Mesodermal cell (in vitro differentiated cells): Measurements from ENCODE around the gene HEG1.

Experiments used
- H3K27ac ChIP-seq: 2 replicates; pipeline ENCODE4 v1.7.0; 2013; ENCODE audit warnings: mild to moderate bottlenecking, low read depth, low read length, moderate library complexity; ENCODE audit not compliant: severe bottlenecking
- H3K36me3 ChIP-seq: 2 replicates; pipeline ENCODE4 v1.7.1; 2013; ENCODE audit warnings: mild to moderate bottlenecking, low read length, moderate library complexity; ENCODE audit not compliant: control insufficient read depth, insufficient read depth
- H3K4me1 ChIP-seq: one replicate; pipeline ENCODE4 v1.7.1; 2013; ENCODE audit warnings: mild to moderate bottlenecking, low read length; ENCODE audit not compliant: insufficient read depth, control insufficient read depth, poor library complexity, severe bottlenecking
- H3K4me3 ChIP-seq: 2 replicates; pipeline ENCODE4 v1.7.0; 2013; ENCODE audit warnings: low read length, control low read depth, mild to moderate bottlenecking; ENCODE audit not compliant: insufficient read depth, poor library complexity, severe bottlenecking; ENCODE audit errors: extremely low read depth
- H3K9me3 ChIP-seq: 2 replicates; pipeline ENCODE4 v1.7.1; 2013; ENCODE audit warnings: mild to moderate bottlenecking, low read length, moderate library complexity; ENCODE audit not compliant: control insufficient read depth
- WGBS, 2 experiments: methylation state at CpG; one replicate each; pipeline ENCODE4 v1.1.5; 2013; ENCODE audit warnings: missing lambda C conversion rate in 2 of 2; ENCODE audit not compliant: insufficient coverage in 2 of 2; 5-methylcytosine and 5-hydroxymethylcytosine counted together

The HEG1 gene

GRCh38 chr3:125013095-125013494 is 42.7 kb downstream of the HEG1 start:
- no peaks in the 10 kb centered on the region for H3K9me3 ChIP-seq
- H3K4me3 ChIP-seq = no peak overlapping the region
- no peak overlapping the region for H3K27ac ChIP-seq
- no peaks in the 10 kb centered on the region for H3K4me1 ChIP-seq
- WGBS, 2 experiments = 91 to 100% methylated on average over 1 of the region's 1 CpG
- peaks cover 89% of the 10 kb centered on the region for H3K36me3 ChIP-seq

DNA sequence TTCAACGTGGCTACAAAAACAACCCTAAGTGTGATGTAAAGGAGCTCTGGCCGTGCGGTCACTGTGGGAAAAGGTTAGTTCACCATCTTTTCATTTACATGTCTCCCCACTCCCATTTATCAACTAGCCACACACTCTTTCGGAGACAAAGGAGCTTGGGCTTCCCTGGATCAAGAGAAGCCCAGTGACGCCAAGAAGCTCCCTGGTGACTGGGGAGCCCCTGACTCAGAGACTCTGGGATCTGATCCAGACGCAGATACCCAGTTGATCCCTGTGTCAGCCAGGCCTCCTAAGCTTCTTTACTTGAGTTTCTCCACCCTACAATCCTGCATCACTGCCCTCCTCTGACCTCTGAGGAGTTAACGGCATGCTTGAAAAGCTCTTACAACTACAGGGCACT is 43.9 kb downstream of the HEG1 start:
- Histone ChIP-seq H3K4me1 (no peaks in the 10 kb centered on the region), H3K9me3 (no peaks in the 10 kb centered on the region), H3K4me3 (no peak overlapping the region), H3K27ac (peak overlapping the region; percentile 63), H3K36me3 (peaks cover 92% of the 10 kb centered on the region)
- 77 to 89% methylated on average over 5 to 6 of the region's 7 CpGs for WGBS, 2 experiments

GRCh38 chr3:125010393-125010792 is 45.4 kb downstream of the HEG1 start:
- 100% methylated on average over 3 of the region's 7 CpGs; no CpG with 5 or more reads in 1 of the 2 experiments for whole genome bisulfite sequencing, 2 experiments
- no peaks in the 10 kb centered on the region for H3K4me1 ChIP-seq
- H3K9me3 ChIP-seq = no peaks in the 10 kb centered on the region
- peaks cover 96% of the 10 kb centered on the region for H3K36me3 ChIP-seq
- H3K27ac ChIP-seq = no peak overlapping the region
- no peak overlapping the region for H3K4me3 ChIP-seq

GRCh38 chr3:125008766-125009165 is 47.0 kb downstream of the HEG1 start:
- peaks cover 11% of the 10 kb centered on the region for H3K4me1 ChIP-seq
- peaks cover 94% of the 10 kb centered on the region for H3K36me3 ChIP-seq
- H3K27ac ChIP-seq = no peak overlapping the region
- WGBS, 2 experiments = 90% methylated on average over 2 of the region's 4 CpGs; no CpG with 5 or more reads in 1 of the 2 experiments
- no peaks in the 10 kb centered on the region for H3K9me3 ChIP-seq
- H3K4me3 ChIP-seq = no peak overlapping the region

DNA sequence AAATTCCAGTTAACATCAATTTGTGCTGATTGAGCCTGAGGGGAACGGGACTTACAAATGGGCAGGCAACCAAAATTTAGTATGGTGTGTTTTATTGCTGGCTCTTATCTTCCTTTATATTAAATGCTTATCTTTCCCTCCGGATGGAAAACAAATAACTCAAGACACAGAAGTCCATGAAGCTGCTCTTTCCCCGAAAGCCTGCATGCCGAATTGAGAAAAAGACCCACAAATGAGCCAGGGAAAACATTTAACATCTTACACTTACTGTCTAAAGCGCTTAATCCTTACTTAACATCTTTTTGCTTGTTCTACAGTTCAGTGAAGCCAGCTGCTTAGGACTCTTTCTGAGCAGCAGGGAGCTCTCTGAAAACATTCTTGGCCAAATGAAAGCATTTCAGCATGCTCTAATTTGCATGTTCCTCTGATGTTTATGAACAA is 49.5 kb downstream of the HEG1 start:
- Histone ChIP-seq H3K4me1 (peaks cover 21% of the 10 kb centered on the region), H3K27ac (no peak overlapping the region), H3K9me3 (no peaks in the 10 kb centered on the region), H3K4me3 (no peak overlapping the region), H3K36me3 (peaks cover 95% of the 10 kb centered on the region)
- 95 to 100% methylated on average over 3 of the region's 5 CpGs for WGBS, 2 experiments

DNA sequence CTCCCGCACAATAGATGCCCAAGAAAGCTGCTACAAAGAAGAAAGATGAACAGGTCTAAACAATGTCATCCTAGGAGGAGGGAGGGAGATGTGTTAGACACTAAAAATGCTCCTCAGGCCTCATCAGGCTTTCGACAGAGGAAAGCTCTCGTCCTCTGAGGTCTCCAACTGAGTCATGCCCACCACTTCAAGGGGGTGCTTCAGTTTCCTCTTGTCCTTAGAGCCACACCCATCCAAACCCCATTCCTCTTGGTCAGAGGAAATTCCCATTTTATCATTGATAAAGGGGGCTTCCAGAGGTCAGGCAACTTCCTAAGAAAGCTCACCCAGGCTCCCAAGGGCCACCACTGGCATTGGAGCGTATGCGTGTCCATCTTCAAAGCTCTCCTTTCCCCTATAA is 50.1 kb downstream of the HEG1 start:
- H3K4me1 ChIP-seq = peaks cover 21% of the 10 kb centered on the region
- no peak overlapping the region for H3K4me3 ChIP-seq
- WGBS, 2 experiments = 100% methylated on average over 3 to 5 of the region's 5 CpGs
- no peak overlapping the region for H3K27ac ChIP-seq
- no peaks in the 10 kb centered on the region for H3K9me3 ChIP-seq
- peaks cover 95% of the 10 kb centered on the region for H3K36me3 ChIP-seq

GRCh38 chr3:125005222-125005621 is 50.6 kb downstream of the HEG1 start:
- WGBS, 2 experiments = 79 to 97% methylated on average over 2 to 3 of the region's 4 CpGs
- no peak overlapping the region for H3K4me3 ChIP-seq
- no peak overlapping the region for H3K27ac ChIP-seq
- H3K36me3 ChIP-seq = peaks cover 95% of the 10 kb centered on the region
- H3K4me1 ChIP-seq = peaks cover 21% of the 10 kb centered on the region
- H3K9me3 ChIP-seq = no peaks in the 10 kb centered on the region

- H3K4me1 ChIP-seq = peaks cover 21% of the 10 kb centered on the region
- H3K27ac ChIP-seq = no peak overlapping the region
- H3K4me3 ChIP-seq = no peak overlapping the region
- H3K36me3 ChIP-seq = peaks cover 98% of the 10 kb centered on the region
- H3K9me3 ChIP-seq = no peaks in the 10 kb centered on the region
- 98 to 99% methylated on average over 9 of the region's 10 CpGs for WGBS, 2 experiments
These were observed 51.8 kb downstream of the HEG1 start for GRCh38 chr3:125003859-125004595.

DNA sequence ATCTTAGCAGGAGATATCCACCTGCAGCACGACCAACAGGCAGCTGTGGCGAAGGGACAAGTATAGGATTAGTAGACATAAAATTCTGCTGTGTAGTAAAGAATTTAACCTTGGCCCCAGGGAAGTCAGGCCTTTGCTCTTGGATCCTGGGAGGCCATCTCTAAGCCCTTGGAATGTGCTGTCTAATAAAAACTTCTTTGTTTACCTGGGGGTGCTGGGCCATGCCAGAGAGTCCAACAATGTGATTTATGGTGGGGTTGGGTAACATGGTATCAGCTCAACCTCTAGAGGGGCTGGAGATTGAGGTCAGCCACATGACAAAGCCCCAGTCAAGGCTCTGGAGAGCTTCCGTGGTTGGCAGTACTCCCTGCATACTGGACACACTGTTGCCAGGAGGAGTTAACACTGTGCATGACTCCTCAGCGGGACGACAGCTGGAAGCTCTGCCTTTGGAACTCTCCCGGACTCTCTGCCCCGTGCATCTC is 52.4 kb downstream of the HEG1 start:
- H3K4me3 ChIP-seq = no peak overlapping the region
- H3K4me1 ChIP-seq = peaks cover 21% of the 10 kb centered on the region
- peak overlapping the region; percentile 82 for H3K27ac ChIP-seq
- WGBS, 2 experiments = 82 to 85% methylated on average over 7 of the region's 7 CpGs
- H3K9me3 ChIP-seq = no peaks in the 10 kb centered on the region
- peaks cover 98% of the 10 kb centered on the region for H3K36me3 ChIP-seq

GRCh38 chr3:125002414-125003368 is 53.1 kb downstream of the HEG1 start:
- peaks cover 98% of the 10 kb centered on the region for H3K36me3 ChIP-seq
- H3K4me3 ChIP-seq = no peak overlapping the region
- no peaks in the 10 kb centered on the region for H3K9me3 ChIP-seq
- H3K4me1 ChIP-seq = peaks cover 21% of the 10 kb centered on the region
- 95 to 96% methylated on average over 6 to 10 of the region's 11 CpGs for WGBS, 2 experiments
- peak overlapping the region; percentile 82 for H3K27ac ChIP-seq
